HG03378 (cell line): Measurements from ENCODE around the gene DBF4B.

ENCODE experiments used
- ATAC-seq: cut with Tn5 transposase; IDR thresholded peaks from one replicate; pipeline ENCODE4 v1.9.1; 2021; ENCODE audit warnings: mild to moderate bottlenecking, moderate library complexity; ENCODE audit not compliant: unreplicated experiment

Gene DBF4B

GRCh38 chr17:44795421-44795820, 87.0 kb downstream of the DBF4B start:
- ATAC-seq: no peak

GRCh38 chr17:44795928-44796327, 87.5 kb downstream of the DBF4B start:
- no peak for ATAC-seq

GRCh38 chr17:44796731-44797130, 88.3 kb downstream of the DBF4B start:
- no peak for ATAC-seq

- ATAC-seq: no peak
Measured at GRCh38 chr17:44797802-44798201, 89.3 kb downstream of the DBF4B start.

GRCh38 chr17:44798356-44798755, 89.9 kb downstream of the DBF4B start:
- no peak for ATAC-seq
